Esophagus squamous epithelium (tissue), 4 donors: ENCODE results near the gene PTPA.

ENCODE experiments used
- CTCF ChIP-seq, 6 experiments: fragments of 450-650 bp in 4 of 6; fragments of 200-600 bp in 2 of 6; sonication (generic) in 2 of 6; IDR thresholded peaks; one replicate each; pipeline ENCODE4 v1.5.1; 2016 to 2019; ENCODE audit warnings: antibody characterized with exemption in 6 of 6, mild to moderate bottlenecking in 4 of 6, moderate library complexity in 4 of 6
- POLR2A ChIP-seq, 4 donors: fragments of 450-650 bp; IDR thresholded peaks; one replicate each; pipeline ENCODE4 v1.6.1; 2017; ENCODE audit warnings: antibody characterized with exemption in 4 of 4, mild to moderate bottlenecking in 4 of 4, moderate library complexity in 3 of 4

GRCh38 chr9:129173296-129174101, 62.3 kb downstream of the PTPA start:
- TF ChIP-seq CTCF (IDR thresholded peaks at IDR 0.05) = no peak
- no peak for TF ChIP-seq POLR2A (IDR thresholded peaks at IDR 0.05)
